Endothelial cell of umbilical vein (primary cell): ENCODE data around the gene GRK1.

Experiments
- EZH2 ChIP-seq: IDR thresholded peaks from 2 replicates; pipeline ENCODE4 v1.6.1; 2012; ENCODE audit warnings: borderline replicate concordance, low read depth, mild to moderate bottlenecking, moderate library complexity, low read length, inconsistent platforms; ENCODE audit not compliant: severe bottlenecking
- GATA2 ChIP-seq: IDR thresholded peaks from 2 replicates; pipeline ENCODE4 v1.7.0; 2011; ENCODE audit warnings: low read depth, mild to moderate bottlenecking, moderate library complexity, mixed read lengths, low read length; ENCODE audit not compliant: insufficient read length, insufficient read depth
- JUN ChIP-seq: IDR thresholded peaks from 2 replicates; pipeline ENCODE4 v1.6.1; 2011; ENCODE audit warnings: borderline replicate concordance, low read depth; ENCODE audit not compliant: insufficient read length, insufficient read depth
- MAX ChIP-seq: IDR thresholded peaks from 2 replicates; pipeline ENCODE4 v1.6.1; 2011; ENCODE audit not compliant: insufficient read depth, insufficient read length
- MYC ChIP-seq: IDR thresholded peaks from one replicate; pipeline ENCODE4 v1.6.1; 2011; ENCODE audit warnings: mild to moderate bottlenecking, low read depth, low read length
- POLR2A ChIP-seq: IDR thresholded peaks from 2 replicates; pipeline ENCODE4 v1.6.1; 2012; ENCODE audit warnings: low read depth, mild to moderate bottlenecking, control low read depth, low read length
- POLR2AphosphoS5 ChIP-seq: IDR thresholded peaks from 2 replicates; pipeline ENCODE4 v1.6.1; 2012; ENCODE audit warnings: low read depth, mild to moderate bottlenecking, control low read depth, low read length, moderate library complexity; ENCODE audit not compliant: insufficient read depth
- TF ChIP-seq, protein P1 (sequence below), 2 donors: IDR thresholded peaks; 1 replicate in 1 of 2; 2 replicates in 1 of 2; pipeline ENCODE4 v1.5.1; 2011; ENCODE audit warnings: low read length in 2 of 2, mild to moderate bottlenecking in 2 of 2, moderate library complexity in 2 of 2, control low read depth in 1 of 2, inconsistent platforms in 1 of 2, low read depth in 1 of 2; ENCODE audit not compliant: insufficient read depth in 1 of 2; ENCODE audit errors: extremely low read depth in 1 of 2

- TF ChIP-seq POLR2A (no peak), JUN (no peak), EZH2 (no peak), MYC (no peak), POLR2AphosphoS5 (no peak), GATA2 (no peak), MAX (no peak)
- TF ChIP-seq, protein P1, sequence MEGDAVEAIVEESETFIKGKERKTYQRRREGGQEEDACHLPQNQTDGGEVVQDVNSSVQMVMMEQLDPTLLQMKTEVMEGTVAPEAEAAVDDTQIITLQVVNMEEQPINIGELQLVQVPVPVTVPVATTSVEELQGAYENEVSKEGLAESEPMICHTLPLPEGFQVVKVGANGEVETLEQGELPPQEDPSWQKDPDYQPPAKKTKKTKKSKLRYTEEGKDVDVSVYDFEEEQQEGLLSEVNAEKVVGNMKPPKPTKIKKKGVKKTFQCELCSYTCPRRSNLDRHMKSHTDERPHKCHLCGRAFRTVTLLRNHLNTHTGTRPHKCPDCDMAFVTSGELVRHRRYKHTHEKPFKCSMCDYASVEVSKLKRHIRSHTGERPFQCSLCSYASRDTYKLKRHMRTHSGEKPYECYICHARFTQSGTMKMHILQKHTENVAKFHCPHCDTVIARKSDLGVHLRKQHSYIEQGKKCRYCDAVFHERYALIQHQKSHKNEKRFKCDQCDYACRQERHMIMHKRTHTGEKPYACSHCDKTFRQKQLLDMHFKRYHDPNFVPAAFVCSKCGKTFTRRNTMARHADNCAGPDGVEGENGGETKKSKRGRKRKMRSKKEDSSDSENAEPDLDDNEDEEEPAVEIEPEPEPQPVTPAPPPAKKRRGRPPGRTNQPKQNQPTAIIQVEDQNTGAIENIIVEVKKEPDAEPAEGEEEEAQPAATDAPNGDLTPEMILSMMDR (IDR thresholded peaks at IDR 0.05; ENCODE audit: extremely low read depth in 1 of 2, insufficient read depth in 1 of 2, low read depth in 1 of 2, low read length in 2 of 2): no peak
These were observed 31.3 kb upstream of the GRK1 start for GRCh38 chr13:113635709-113636108.
